HL-60 (cell line): ENCODE data around the gene GPR39.

ENCODE experiments used
- DNase-seq, 2 experiments: peaks; one replicate each; pipeline ENCODE4 v3.0.0-alpha.2; 2010 to 2020; ENCODE audit warnings: low read depth in 1 of 2, low spot score in 1 of 2
- H3K27ac ChIP-seq: fragments of 250-450 bp; sonication (Bioruptor Pico); replicated peaks from 2 replicates; pipeline ENCODE4 v1.5.1; 2020; ENCODE audit warnings: mild to moderate bottlenecking, moderate library complexity
- H3K27me3 ChIP-seq: fragments of 250-450 bp; sonication (Bioruptor Pico); 2 replicates; pipeline ENCODE4 v1.5.1; 2021; ENCODE audit warnings: mild to moderate bottlenecking, moderate library complexity; ENCODE audit not compliant: insufficient read depth, poor library complexity, severe bottlenecking
- H3K4me3 ChIP-seq: replicated peaks from 2 replicates; pipeline ENCODE4 v1.5.1; 2011; ENCODE audit warnings: mild to moderate bottlenecking, control low read depth, low read length; ENCODE audit not compliant: insufficient read depth
- GABPA ChIP-seq: IDR thresholded peaks from 2 replicates; pipeline ENCODE4 v1.6.1; 2012; ENCODE audit warnings: low read depth
- POLR2AphosphoS5 ChIP-seq: IDR thresholded peaks from 2 replicates; pipeline ENCODE4 v1.6.1; 2012; ENCODE audit warnings: low read depth
- SPI1 ChIP-seq: IDR thresholded peaks from 2 replicates; pipeline ENCODE4 v1.6.1; 2012; ENCODE audit warnings: low read depth, mild to moderate bottlenecking, borderline replicate concordance
- TF ChIP-seq, protein P1 (sequence below): IDR thresholded peaks from 2 replicates; pipeline ENCODE4 v1.6.1; 2012; ENCODE audit warnings: low read depth; ENCODE audit not compliant: insufficient replicate concordance
- TF ChIP-seq, protein P2 (sequence below): IDR thresholded peaks from one replicate; pipeline ENCODE4 v1.5.1; 2011; ENCODE audit warnings: low read length, control low read depth, inconsistent platforms; ENCODE audit not compliant: insufficient read depth

The GPR39 gene

DNA sequence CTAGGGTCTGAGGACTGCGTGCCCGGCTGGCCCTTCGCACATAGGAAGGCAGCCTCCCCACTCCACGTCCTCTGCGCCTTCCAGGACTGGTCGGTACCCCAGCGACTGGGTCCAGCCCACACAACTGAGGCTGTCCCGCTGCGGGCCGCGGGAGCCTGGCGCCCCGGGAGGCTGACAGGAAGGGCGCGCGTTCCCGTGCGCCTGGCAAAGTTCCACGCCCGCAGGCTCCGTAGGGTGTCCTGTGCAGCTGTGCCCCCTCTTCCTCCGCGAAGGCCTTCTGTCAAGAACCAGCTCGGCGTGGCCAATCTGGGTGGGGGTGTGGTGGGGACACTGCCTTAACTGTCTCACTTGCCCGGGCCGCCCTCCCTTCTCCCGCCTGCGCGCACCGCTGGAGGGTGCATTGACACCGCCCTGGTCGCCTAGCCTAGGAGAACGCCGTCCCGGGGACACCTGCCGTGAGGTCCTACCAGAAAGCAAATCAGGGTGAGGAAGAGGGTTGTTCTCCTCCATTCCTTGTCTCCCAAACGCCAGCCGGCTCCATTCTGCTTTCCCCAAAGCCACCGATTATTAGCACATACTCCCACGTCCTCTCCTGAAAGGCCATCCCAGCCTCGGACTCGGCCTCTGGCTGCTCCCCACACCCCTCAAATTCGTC is 254.0 kb downstream of the GPR39 start:
- Histone ChIP-seq H3K27ac (no peak overlapping the region), H3K27me3 (peaks cover 46% of the 10 kb centered on the region), H3K4me3 (no peak overlapping the region)
- no peak for DNase-seq
- no peak for TF ChIP-seq POLR2AphosphoS5
- TF ChIP-seq, protein P1, sequence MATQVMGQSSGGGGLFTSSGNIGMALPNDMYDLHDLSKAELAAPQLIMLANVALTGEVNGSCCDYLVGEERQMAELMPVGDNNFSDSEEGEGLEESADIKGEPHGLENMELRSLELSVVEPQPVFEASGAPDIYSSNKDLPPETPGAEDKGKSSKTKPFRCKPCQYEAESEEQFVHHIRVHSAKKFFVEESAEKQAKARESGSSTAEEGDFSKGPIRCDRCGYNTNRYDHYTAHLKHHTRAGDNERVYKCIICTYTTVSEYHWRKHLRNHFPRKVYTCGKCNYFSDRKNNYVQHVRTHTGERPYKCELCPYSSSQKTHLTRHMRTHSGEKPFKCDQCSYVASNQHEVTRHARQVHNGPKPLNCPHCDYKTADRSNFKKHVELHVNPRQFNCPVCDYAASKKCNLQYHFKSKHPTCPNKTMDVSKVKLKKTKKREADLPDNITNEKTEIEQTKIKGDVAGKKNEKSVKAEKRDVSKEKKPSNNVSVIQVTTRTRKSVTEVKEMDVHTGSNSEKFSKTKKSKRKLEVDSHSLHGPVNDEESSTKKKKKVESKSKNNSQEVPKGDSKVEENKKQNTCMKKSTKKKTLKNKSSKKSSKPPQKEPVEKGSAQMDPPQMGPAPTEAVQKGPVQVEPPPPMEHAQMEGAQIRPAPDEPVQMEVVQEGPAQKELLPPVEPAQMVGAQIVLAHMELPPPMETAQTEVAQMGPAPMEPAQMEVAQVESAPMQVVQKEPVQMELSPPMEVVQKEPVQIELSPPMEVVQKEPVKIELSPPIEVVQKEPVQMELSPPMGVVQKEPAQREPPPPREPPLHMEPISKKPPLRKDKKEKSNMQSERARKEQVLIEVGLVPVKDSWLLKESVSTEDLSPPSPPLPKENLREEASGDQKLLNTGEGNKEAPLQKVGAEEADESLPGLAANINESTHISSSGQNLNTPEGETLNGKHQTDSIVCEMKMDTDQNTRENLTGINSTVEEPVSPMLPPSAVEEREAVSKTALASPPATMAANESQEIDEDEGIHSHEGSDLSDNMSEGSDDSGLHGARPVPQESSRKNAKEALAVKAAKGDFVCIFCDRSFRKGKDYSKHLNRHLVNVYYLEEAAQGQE, result no peak
- TF ChIP-seq SPI1, result no peak
- TF ChIP-seq, protein P2, sequence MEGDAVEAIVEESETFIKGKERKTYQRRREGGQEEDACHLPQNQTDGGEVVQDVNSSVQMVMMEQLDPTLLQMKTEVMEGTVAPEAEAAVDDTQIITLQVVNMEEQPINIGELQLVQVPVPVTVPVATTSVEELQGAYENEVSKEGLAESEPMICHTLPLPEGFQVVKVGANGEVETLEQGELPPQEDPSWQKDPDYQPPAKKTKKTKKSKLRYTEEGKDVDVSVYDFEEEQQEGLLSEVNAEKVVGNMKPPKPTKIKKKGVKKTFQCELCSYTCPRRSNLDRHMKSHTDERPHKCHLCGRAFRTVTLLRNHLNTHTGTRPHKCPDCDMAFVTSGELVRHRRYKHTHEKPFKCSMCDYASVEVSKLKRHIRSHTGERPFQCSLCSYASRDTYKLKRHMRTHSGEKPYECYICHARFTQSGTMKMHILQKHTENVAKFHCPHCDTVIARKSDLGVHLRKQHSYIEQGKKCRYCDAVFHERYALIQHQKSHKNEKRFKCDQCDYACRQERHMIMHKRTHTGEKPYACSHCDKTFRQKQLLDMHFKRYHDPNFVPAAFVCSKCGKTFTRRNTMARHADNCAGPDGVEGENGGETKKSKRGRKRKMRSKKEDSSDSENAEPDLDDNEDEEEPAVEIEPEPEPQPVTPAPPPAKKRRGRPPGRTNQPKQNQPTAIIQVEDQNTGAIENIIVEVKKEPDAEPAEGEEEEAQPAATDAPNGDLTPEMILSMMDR, result no peak
- TF ChIP-seq GABPA, result no peak

DNA sequence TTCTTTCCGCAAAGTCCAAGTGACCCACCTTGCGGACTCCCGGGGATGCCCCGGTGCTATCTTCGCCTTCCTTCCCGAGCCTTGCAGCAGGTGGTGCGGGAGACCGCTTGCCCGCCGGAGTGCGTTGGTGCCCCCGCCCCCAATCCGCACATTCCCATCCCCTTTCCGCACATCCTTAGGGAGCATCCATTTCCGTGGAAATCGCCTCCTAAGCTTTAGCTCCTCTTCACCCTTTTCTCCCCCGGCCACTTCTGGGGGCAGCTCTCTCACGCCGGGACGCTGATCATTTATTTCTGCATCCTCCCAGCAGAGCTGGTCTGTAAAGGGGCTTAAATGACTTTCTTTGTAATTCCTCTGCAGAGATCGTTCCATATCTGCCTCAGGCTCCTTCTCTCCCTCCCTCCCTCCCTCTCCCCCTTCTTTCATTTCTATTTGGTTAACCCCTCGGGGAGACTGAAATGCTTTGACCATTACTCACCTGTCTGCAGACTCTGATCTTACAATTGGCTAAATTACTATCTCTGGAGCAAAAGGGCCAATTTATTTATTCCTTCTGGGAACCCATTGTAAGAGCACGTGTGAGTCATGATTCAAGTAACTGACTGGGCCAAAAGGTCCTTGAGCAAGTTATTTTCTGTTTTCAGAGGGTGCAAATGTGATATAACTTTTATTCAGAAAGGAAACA is 254.7 kb downstream of the GPR39 start:
- Histone ChIP-seq H3K27me3 (peaks cover 46% of the 10 kb centered on the region), H3K27ac (no peak overlapping the region), H3K4me3 (no peak overlapping the region)
- TF ChIP-seq GABPA (no peak), POLR2AphosphoS5 (no peak), SPI1 (no peak)
- TF ChIP-seq, protein P2, result no peak
- TF ChIP-seq, protein P1, result no peak
- DNase-seq, result no peak

DNA sequence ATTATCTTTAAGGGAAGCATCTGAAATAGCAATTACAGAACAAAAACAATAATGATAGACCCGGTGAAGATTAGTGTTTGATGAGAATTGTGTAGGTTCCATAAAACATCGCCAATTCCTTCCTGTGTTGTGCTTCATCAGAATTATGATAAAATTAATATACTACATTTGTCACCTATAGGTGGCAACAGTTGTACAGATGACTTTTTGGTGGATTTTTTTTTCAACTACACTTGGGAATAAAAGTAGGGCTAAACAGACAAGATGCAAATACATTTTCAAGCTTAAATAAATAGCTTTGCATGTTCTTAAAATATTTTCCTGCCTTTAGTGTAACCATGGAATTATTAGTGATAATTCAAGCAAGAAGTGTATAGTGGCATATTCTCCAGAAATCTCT is 260.4 kb downstream of the GPR39 start:
- Histone ChIP-seq H3K27ac (no peak overlapping the region), H3K27me3 (peaks cover 14% of the 10 kb centered on the region), H3K4me3 (no peak overlapping the region)
- no peak for DNase-seq
- TF ChIP-seq, protein P1, result no peak
- TF ChIP-seq, protein P2, result no peak
